HG02938 (cell line): ENCODE data around the gene TPRKB.
"Not testable (repeated sequence)": the region's sequence is repeated elsewhere in the genome, so short reads cannot be mapped to it uniquely, and the experiment has no call there.

Experiments
- ATAC-seq: cut with Tn5 transposase; IDR thresholded peaks from one replicate; pipeline ENCODE4 v1.9.1; 2021; ENCODE audit warnings: mild to moderate bottlenecking, moderate library complexity; ENCODE audit not compliant: unreplicated experiment

Gene TPRKB

GRCh38 chr2:73736855-73737779, at the start of gene TPRKB:
TPRKB (minus strand) TSS chr2:73737345; CDS start chr2:73734569, 2,776 bp downstream.
- peak; percentile 96 for ATAC-seq

GRCh38 chr2:73783883-73784282, 46.7 kb upstream of the TPRKB start, which contains the start of gene C2orf78:
C2orf78 (plus strand) TSS chr2:73784183; CDS start chr2:73784310, 127 bp downstream.
- not testable (repeated sequence) for ATAC-seq

- not testable (repeated sequence) for ATAC-seq
These were observed 46.3 kb upstream of the TPRKB start for GRCh38 chr2:73783402-73783801.

- no peak for ATAC-seq
These were observed 43.1 kb upstream of the TPRKB start for GRCh38 chr2:73780237-73780582.

- peak; percentile 98 for ATAC-seq
These were observed 42.5 kb upstream of the TPRKB start, which contains the start of gene DUSP11 for GRCh38 chr2:73779467-73780236. DUSP11 (minus strand) TSS chr2:73780103; CDS start chr2:73779974, 129 bp downstream.

- not testable (repeated sequence) for ATAC-seq
These were observed 41.8 kb upstream of the TPRKB start for GRCh38 chr2:73778867-73779466.

- no peak for ATAC-seq
These were observed 39.8 kb upstream of the TPRKB start for GRCh38 chr2:73776869-73777519.

- no peak for ATAC-seq
These were observed 39.2 kb upstream of the TPRKB start for GRCh38 chr2:73776381-73776780.

GRCh38 chr2:73772819-73773218, 35.7 kb upstream of the TPRKB start:
- ATAC-seq, result no peak

GRCh38 chr2:73770725-73771124, 33.6 kb upstream of the TPRKB start:
- ATAC-seq, result no peak

- ATAC-seq, result no peak
These were observed 29.8 kb upstream of the TPRKB start for GRCh38 chr2:73766994-73767393.

- no peak for ATAC-seq
These were observed 29.2 kb upstream of the TPRKB start for GRCh38 chr2:73766349-73766748.

- ATAC-seq, result no peak
These were observed 27.8 kb upstream of the TPRKB start for GRCh38 chr2:73764945-73765344.

- no peak for ATAC-seq
These were observed 25.4 kb upstream of the TPRKB start for GRCh38 chr2:73762571-73762970.

- ATAC-seq, result no peak
These were observed 22.8 kb upstream of the TPRKB start for GRCh38 chr2:73759904-73760303.

- no peak for ATAC-seq
These were observed 22.2 kb upstream of the TPRKB start for GRCh38 chr2:73759285-73759764.

GRCh38 chr2:73754332-73754731, 17.2 kb upstream of the TPRKB start:
- not testable (repeated sequence) for ATAC-seq

- ATAC-seq, result no peak
These were observed 12.2 kb upstream of the TPRKB start for GRCh38 chr2:73749314-73749713.

GRCh38 chr2:73746877-73747208, 9.7 kb upstream of the TPRKB start:
- no peak for ATAC-seq

- ATAC-seq, result no peak
These were observed 9.1 kb upstream of the TPRKB start for GRCh38 chr2:73746015-73746876.
